SK-N-SH (cell line): ENCODE measurements around the gene COX4I1. TPM values are rescaled to one million over a fixed set of nuclear protein-coding genes. Genes with fewer than 3 reads are reported as not detected.

ENCODE experiments used
- CTCF ChIA-PET: fragments of 300-600, 350-600 bp; formaldehyde crosslinking; extraction: SDS; loops from one replicate; lab custom pipeline; 2021; lab: Yijun Ruan, JAX
- POLR2A ChIA-PET: fragments of 350-600 bp; sonication (Branson Sonifier 250); formaldehyde crosslinking; extraction: SDS; loops from one replicate; lab custom pipeline; 2020; ENCODE audit warnings: antibody characterized with exemption, inconsistent platforms; lab: Yijun Ruan, JAX
- DNase-seq: peaks from one replicate; pipeline ENCODE4 v3.0.0; 2012
- H2AFZ ChIP-seq: fragments of 200-600 bp; sonication (generic); 2 replicates; pipeline ENCODE4 v1.8.1; 2016; ENCODE audit warnings: antibody characterized with exemption, mild to moderate bottlenecking, low read depth
- H3F3A ChIP-seq: fragments of 200-600 bp; sonication (generic); replicated peaks from 2 replicates; pipeline ENCODE3; 2016; ENCODE audit warnings: antibody characterized with exemption, mild to moderate bottlenecking; ENCODE audit not compliant: insufficient read depth
- H3K27ac ChIP-seq, 2 experiments: fragments of 200-500 bp in 1 of 2; fragments of 200-600 bp in 1 of 2; sonication (Bioruptor generic) in 1 of 2; sonication (generic), shearing (Covaris generic) in 1 of 2; 2 replicates each; pipeline versions ENCODE4 v1.5.1 to v1.6.1; 2014 to 2016; ENCODE audit warnings: low read depth in 2 of 2, inconsistent platforms in 1 of 2, low read length in 1 of 2, mild to moderate bottlenecking in 1 of 2, mixed read lengths in 1 of 2
- H3K27me3 ChIP-seq: fragments of 200-600 bp; sonication (generic), shearing (Covaris generic); 2 replicates; pipeline ENCODE4 v1.6.1; 2016; ENCODE audit warnings: mixed run types; ENCODE audit not compliant: insufficient read depth
- H3K36me3 ChIP-seq, 2 experiments: fragments of 200-500 bp in 1 of 2; fragments of 200-600 bp in 1 of 2; sonication (Bioruptor generic) in 1 of 2; sonication (generic) in 1 of 2; replicated peaks in 1 of 2; 2 replicates each; pipeline versions ENCODE3 to v1.5.1; 2014 to 2016; ENCODE audit warnings: low read length in 1 of 2, mild to moderate bottlenecking in 1 of 2; ENCODE audit not compliant: insufficient read depth in 2 of 2, control insufficient read depth in 1 of 2
- H3K4me1 ChIP-seq, 2 experiments: fragments of 200-500 bp in 1 of 2; fragments of 200-600 bp in 1 of 2; sonication (Bioruptor generic) in 1 of 2; sonication (generic), shearing (Covaris generic) in 1 of 2; 2 replicates each; pipeline versions ENCODE4 v1.5.1 to v1.6.1; 2014 to 2016; ENCODE audit warnings: low read depth in 1 of 2, low read length in 1 of 2, mixed run types in 1 of 2; ENCODE audit not compliant: insufficient read depth in 2 of 2, control insufficient read depth in 1 of 2
- H3K4me2 ChIP-seq: fragments of 200-600 bp; sonication (generic), shearing (Covaris generic); 2 replicates; pipeline ENCODE4 v1.6.1; 2017; ENCODE audit warnings: mixed run types
- H3K4me3 ChIP-seq, 2 experiments: fragments of 200-500 bp in 1 of 2; fragments of 200-600 bp in 1 of 2; sonication (Bioruptor generic) in 1 of 2; sonication (generic), shearing (Covaris generic) in 1 of 2; 2 replicates each; pipeline versions ENCODE4 v1.5.1 to v1.8.1; 2014 to 2016; ENCODE audit warnings: low read depth in 2 of 2, inconsistent platforms in 1 of 2, low read length in 1 of 2, mild to moderate bottlenecking in 1 of 2, mixed read lengths in 1 of 2, moderate library complexity in 1 of 2
- H3K79me2 ChIP-seq: fragments of 200-600 bp; sonication (generic); 2 replicates; pipeline ENCODE4 v1.8.1; 2017; ENCODE audit warnings: mild to moderate bottlenecking; ENCODE audit not compliant: insufficient read depth
- H3K9ac ChIP-seq: fragments of 200-600 bp; sonication (generic); 2 replicates; pipeline ENCODE4 v1.6.1; 2017; ENCODE audit warnings: mixed run types
- H3K9me2 ChIP-seq: fragments of 200-600 bp; sonication (generic); 2 replicates; pipeline ENCODE4 v1.6.1; 2017; ENCODE audit warnings: mixed run types
- H3K9me3 ChIP-seq: fragments of 200-600 bp; sonication (generic); 2 replicates; pipeline ENCODE4 v1.6.1; 2017; ENCODE audit warnings: mixed run types, mild to moderate bottlenecking, moderate library complexity
- H4K20me1 ChIP-seq: fragments of 200-600 bp; sonication (generic); 2 replicates; pipeline ENCODE4 v1.6.1; 2017; ENCODE audit warnings: mild to moderate bottlenecking, mixed run types; ENCODE audit not compliant: insufficient read depth
- ELF1 ChIP-seq: IDR thresholded peaks from 2 replicates; pipeline ENCODE4 v1.4.0; 2012
- FOXJ3 ChIP-seq: sonication (generic); formaldehyde crosslinking; IDR thresholded peaks from 2 replicates; pipeline ENCODE4 v1.5.1; 2020; ENCODE audit warnings: mild to moderate bottlenecking, missing genetic modification reagents
- JUND ChIP-seq: IDR thresholded peaks from 2 replicates; pipeline ENCODE4 v1.4.0; 2012
- MEF2A ChIP-seq: IDR thresholded peaks from 2 replicates; pipeline ENCODE4 v1.4.0; 2012; ENCODE audit warnings: low read depth, borderline replicate concordance
- MXI1 ChIP-seq: IDR thresholded peaks from 2 replicates; pipeline ENCODE4 v1.6.1; 2012; ENCODE audit warnings: mild to moderate bottlenecking, low read depth, low read length, improper control_type of control experiment
- NFIC ChIP-seq: IDR thresholded peaks from 2 replicates; pipeline ENCODE4 v1.4.0; 2012; ENCODE audit warnings: borderline replicate concordance
- NRF1 ChIP-seq: IDR thresholded peaks from 2 replicates; pipeline ENCODE4 v1.6.1; 2012; ENCODE audit warnings: low read depth, mild to moderate bottlenecking, low read length
- POLR2AphosphoS5 ChIP-seq: IDR thresholded peaks from 2 replicates; pipeline ENCODE4 v1.6.1; 2012; ENCODE audit warnings: low read depth, low read length
- REST ChIP-seq: IDR thresholded peaks from 2 replicates; pipeline ENCODE4 v1.6.1; 2012; ENCODE audit warnings: mild to moderate bottlenecking, low read depth, low read length, moderate library complexity
- RFX5 ChIP-seq: IDR thresholded peaks from 2 replicates; pipeline ENCODE4 v1.6.1; 2012; ENCODE audit warnings: mild to moderate bottlenecking, improper control_type of control experiment, low read length
- SIN3A ChIP-seq: IDR thresholded peaks from 2 replicates; pipeline ENCODE4 v1.6.1; 2012; ENCODE audit warnings: low read depth, mild to moderate bottlenecking, low read length, moderate library complexity, borderline replicate concordance
- SMC3 ChIP-seq: IDR thresholded peaks from 2 replicates; pipeline ENCODE4 v1.6.1; 2012; ENCODE audit warnings: low read depth, low read length, improper control_type of control experiment
- TAF1 ChIP-seq: IDR thresholded peaks from 2 replicates; pipeline ENCODE4 v1.6.1; 2012; ENCODE audit warnings: low read depth, mild to moderate bottlenecking, low read length, moderate library complexity, borderline replicate concordance
- TCF12 ChIP-seq: IDR thresholded peaks from 2 replicates; pipeline ENCODE4 v1.4.0; 2012
- YY1 ChIP-seq: IDR thresholded peaks from 2 replicates; pipeline ENCODE4 v1.4.0; 2012; ENCODE audit warnings: low read depth, mild to moderate bottlenecking
- WGBS: methylation state at CpG from one replicate; pipeline ENCODE4 v1.1.6; 2017; ENCODE audit warnings: low lambda C conversion rate; 5-methylcytosine and 5-hydroxymethylcytosine counted together
- polyA plus RNA-seq, 3 experiments: library from polyadenylated mRNA; depleted of rRNA; stranded (reverse); fragments of >200 nt; gene quantifications; 2 replicates each; pipeline ENCODE4 v1.2.3, GENCODE V29; 2012
- TF ChIP-seq, protein P1 (sequence below): fragments of 150-350 bp; IDR thresholded peaks from 2 replicates; pipeline ENCODE4 v1.6.1; 2016; ENCODE audit warnings: mild to moderate bottlenecking, low read depth, low read length
- TF ChIP-seq, protein P2 (sequence below): IDR thresholded peaks from 2 replicates; pipeline ENCODE4; 2012

The COX4I1 gene
- polyA plus RNA-seq, 1 of the 3 experiments (the other 2 are of a cell fraction): 1,294 TPM

GRCh38 chr16:85788819-85789218 is 10.7 kb upstream of the COX4I1 start (continued):
- TF ChIP-seq, protein P1, sequence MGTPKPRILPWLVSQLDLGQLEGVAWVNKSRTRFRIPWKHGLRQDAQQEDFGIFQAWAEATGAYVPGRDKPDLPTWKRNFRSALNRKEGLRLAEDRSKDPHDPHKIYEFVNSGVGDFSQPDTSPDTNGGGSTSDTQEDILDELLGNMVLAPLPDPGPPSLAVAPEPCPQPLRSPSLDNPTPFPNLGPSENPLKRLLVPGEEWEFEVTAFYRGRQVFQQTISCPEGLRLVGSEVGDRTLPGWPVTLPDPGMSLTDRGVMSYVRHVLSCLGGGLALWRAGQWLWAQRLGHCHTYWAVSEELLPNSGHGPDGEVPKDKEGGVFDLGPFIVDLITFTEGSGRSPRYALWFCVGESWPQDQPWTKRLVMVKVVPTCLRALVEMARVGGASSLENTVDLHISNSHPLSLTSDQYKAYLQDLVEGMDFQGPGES: no peak
- TF ChIP-seq, protein P2, sequence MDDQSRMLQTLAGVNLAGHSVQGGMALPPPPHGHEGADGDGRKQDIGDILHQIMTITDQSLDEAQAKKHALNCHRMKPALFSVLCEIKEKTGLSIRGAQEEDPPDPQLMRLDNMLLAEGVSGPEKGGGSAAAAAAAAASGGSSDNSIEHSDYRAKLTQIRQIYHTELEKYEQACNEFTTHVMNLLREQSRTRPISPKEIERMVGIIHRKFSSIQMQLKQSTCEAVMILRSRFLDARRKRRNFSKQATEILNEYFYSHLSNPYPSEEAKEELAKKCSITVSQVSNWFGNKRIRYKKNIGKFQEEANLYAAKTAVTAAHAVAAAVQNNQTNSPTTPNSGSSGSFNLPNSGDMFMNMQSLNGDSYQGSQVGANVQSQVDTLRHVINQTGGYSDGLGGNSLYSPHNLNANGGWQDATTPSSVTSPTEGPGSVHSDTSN: no peak
- no peak for TF ChIP-seq MXI1
- TF ChIP-seq TCF12: no peak
- TF ChIP-seq NRF1: no peak
- TF ChIP-seq TAF1: no peak
- no peak for TF ChIP-seq MEF2A
- TF ChIP-seq POLR2AphosphoS5: no peak

- Histone ChIP-seq H3K4me1 (no peaks in the 10 kb centered on the region), H3F3A (no peaks in the 10 kb centered on the region), H3K4me2 (no peak overlapping the region), H3K9me2 (no peaks in the 10 kb centered on the region), H3K36me3 (peaks cover 49 to 57% of the 10 kb centered on the region in 2 experiments), H3K27ac (no peak overlapping the region), H3K9ac (no peak overlapping the region), H3K79me2 (peaks cover 93% of the 10 kb centered on the region), H3K9me3 (no peaks in the 10 kb centered on the region), H4K20me1 (peaks cover 66% of the 10 kb centered on the region), H2AFZ (no peak overlapping the region), H3K27me3 (no peaks in the 10 kb centered on the region), H3K4me3 (no peak overlapping the region)
- CTCF ChIA-PET: no interaction called here
- POLR2A ChIA-PET: no interaction called here
- no peak for TF ChIP-seq RFX5
- no peak for TF ChIP-seq JUND
- TF ChIP-seq MEF2A: no peak
- TF ChIP-seq NFIC: no peak
- no peak for DNase-seq
- 93% methylated on average over 6 of the region's 6 CpGs for WGBS
Measured at GRCh38 chr16:85789773-85790172, 9.7 kb upstream of the COX4I1 start.

DNA sequence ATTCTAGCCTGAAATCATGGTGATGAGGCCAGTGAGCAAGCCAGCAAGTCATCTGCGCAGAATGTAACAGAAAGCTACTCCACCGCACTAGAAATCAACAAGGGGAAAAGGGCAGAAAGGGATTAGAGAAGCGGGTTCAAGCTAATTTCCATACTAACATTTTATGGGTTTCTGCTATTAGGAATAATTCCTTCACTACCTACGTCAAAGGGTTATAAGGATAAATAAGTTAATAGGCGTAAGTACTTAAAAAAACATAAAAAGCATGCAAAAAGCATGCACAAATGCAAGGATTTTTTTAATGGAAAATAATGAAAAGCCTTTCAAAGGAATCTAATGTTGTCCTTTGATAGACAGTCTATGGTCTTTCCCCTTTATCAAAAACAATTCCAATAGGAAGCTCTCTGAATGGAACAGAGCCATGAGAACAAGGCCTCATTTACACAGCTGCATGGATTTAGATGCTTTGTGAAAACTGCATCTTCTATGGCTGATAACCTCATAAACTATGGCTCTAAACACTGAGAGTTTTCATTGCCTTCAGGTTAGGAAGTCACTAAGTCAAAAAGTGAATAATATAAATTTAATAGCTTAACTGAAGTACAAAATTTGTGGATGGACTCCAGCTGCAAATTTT is 5.7 kb upstream of the COX4I1 start:
- H3K4me3 ChIP-seq: no peak overlapping the region
- CTCF ChIA-PET: interaction anchor here (0.7 to 1.4 kb wide), 2 partner anchors 26 to 34 kb away, joined by 3 read pairs; no protein-coding TSS in a partner anchor

More for the DNA sequence above, 5.7 kb upstream of the COX4I1 start:
- TF ChIP-seq RFX5 (no peak), SMC3 (no peak), FOXJ3 (CRISPR knock-in tag) (no peak), ELF1 (no peak), YY1 (no peak), REST (no peak), SIN3A (no peak)
- Histone ChIP-seq H3K79me2 (peaks cover 99% of the 10 kb centered on the region), H3K36me3 (peaks cover 42% of the 10 kb centered on the region in 2 experiments), H3K9me2 (no peaks in the 10 kb centered on the region), H3K9ac (no peak overlapping the region), H4K20me1 (peaks cover 81% of the 10 kb centered on the region), H3K27me3 (no peaks in the 10 kb centered on the region), H3K27ac (no peak overlapping the region), H3K4me1 (peaks cover 4 to 7% of the 10 kb centered on the region in 2 experiments; a peak in 1 of 4 replicates), H3K9me3 (no peaks in the 10 kb centered on the region), H2AFZ (no peak overlapping the region), H3F3A (no peaks in the 10 kb centered on the region), H3K4me2 (no peak overlapping the region)
- DNase-seq: no peak
- POLR2A ChIA-PET: no interaction called here
- 97% methylated on average over 5 of the region's 5 CpGs for WGBS
